ENCODE data around the gene TTC28. TPM values are rescaled to one million over a fixed set of nuclear protein-coding genes. Genes with fewer than 3 reads are reported as not detected.
A peak's percentile ranks its signal among the peaks of the same experiment; 100 is the strongest.

TTC28 gene
- total and polyA plus RNA-seq, 4 donors: 3.1 to 74.9 (median 26.1) TPM

DNA sequence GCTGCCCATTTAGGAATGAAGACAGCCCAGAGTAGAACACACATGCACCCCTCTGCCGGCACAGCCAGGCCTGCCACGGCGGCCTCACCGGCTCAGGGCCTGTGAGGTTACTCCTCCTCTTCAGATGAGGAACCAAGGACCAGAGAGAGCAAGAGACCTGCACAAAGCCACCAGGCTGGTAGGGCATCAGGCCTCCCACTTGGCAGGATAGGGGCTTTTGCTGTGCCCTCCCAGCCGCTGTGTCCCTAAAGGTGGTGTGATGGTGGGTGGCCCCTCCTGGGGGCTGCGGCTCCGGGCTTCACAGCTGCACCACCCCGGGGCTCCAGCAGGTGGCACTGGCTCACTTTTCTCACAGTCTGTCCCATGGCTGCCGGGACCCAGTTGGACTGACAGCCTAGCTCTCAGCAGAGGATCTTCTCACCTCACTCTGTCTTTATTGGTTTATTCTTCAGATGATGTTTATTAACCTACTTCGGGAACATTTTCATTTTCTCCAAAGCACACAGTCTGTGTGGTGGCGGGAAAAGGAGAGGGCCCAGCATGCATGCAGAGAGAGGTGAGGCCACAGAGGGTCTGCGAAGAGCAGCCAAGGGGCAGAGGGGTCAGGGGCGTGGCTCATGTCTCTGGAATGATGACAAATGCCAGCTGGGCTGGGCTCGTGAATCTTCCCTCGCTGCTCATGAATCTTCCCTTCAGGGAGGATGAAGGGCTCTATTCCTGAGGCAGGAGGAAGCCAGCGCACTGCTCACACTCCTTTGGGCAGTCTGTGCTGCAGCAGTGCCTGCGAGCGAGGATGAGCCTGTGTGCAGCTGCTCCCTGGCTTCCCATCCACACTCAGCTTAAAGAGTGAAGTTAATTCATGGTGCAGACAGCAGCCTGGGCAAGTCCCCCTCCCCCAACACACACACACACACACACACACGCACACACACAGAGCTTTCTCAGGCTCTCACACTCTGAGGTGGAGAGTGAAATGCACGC lies 659.5 kb downstream of the TTC28 start:
- intact Hi-C loops (cut with DNase I): loop anchor here (2.0 to 10.0 kb wide), 2 partner anchors 573 to 805 kb away; no protein-coding TSS in a partner anchor

DNA sequence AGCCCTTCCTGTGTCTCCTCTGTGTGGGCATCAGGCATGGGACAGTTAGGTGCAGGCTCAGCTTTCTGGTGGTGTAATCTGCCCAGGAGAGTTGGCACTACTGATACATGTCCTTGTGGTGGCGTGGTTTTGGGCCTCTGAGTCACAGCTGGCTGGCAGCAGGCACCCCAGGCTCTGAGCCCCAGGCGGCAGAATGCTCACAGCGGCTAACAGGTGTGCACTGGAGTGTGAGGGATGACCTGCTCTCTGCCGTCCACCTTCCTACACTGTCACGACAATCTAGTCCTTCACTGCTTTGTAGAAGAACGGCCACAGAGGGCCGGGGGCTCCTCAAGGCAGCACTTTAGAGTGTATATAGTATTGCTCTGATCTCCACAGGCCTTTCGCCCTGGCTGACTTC lies 660.3 kb downstream of the TTC28 start:
- intact Hi-C loops (cut with DNase I): no loop called here
- WGBS, 2 donors: 83 to 84% methylated on average over 8 of the region's 8 CpGs
- H3K4me3 ChIP-seq (ENCODE audit: low read length in 2 of 2): no peak overlapping the region
- DNase-seq (peak in 1 of 2 donors; percentile 54), ATAC-seq (ENCODE audit: low FRiP score) (no peak)
- no peaks in the 10 kb centered on the region for H3K4me1 ChIP-seq (ENCODE audit: control insufficient read depth in 1 of 2, insufficient read depth in 2 of 2, low read length in 2 of 2)
- H3K9me3 ChIP-seq (ENCODE audit: control insufficient read depth, low read length): no peaks in the 10 kb centered on the region
- H3K27ac ChIP-seq (ENCODE audit: low read depth in 1 of 2, low read length in 2 of 2): no peak overlapping the region
- no peaks in the 10 kb centered on the region for H3K36me3 ChIP-seq (ENCODE audit: control insufficient read depth in 1 of 2, insufficient read depth in 2 of 2, low read length in 1 of 2)
- H3K27me3 ChIP-seq (ENCODE audit: control insufficient read depth in 1 of 2, insufficient read depth in 2 of 2, low read length in 1 of 2): no peaks in the 10 kb centered on the region

More for the DNA sequence above, 659.5 kb downstream of the TTC28 start:
- no peak overlapping the region for H3K27ac ChIP-seq (ENCODE audit: low read depth in 1 of 2, low read length in 2 of 2)
- H3K4me1 ChIP-seq (ENCODE audit: control insufficient read depth in 1 of 2, insufficient read depth in 2 of 2, low read length in 2 of 2): no peaks in the 10 kb centered on the region
- ATAC-seq (ENCODE audit: low FRiP score) (peak; percentile 79), DNase-seq (peak; percentile 75 to 91)
- H3K27me3 ChIP-seq (ENCODE audit: control insufficient read depth in 1 of 2, insufficient read depth in 2 of 2, low read length in 1 of 2): no peaks in the 10 kb centered on the region
- no peak overlapping the region for H3K4me3 ChIP-seq (ENCODE audit: low read length in 2 of 2)
- no peaks in the 10 kb centered on the region for H3K36me3 ChIP-seq (ENCODE audit: control insufficient read depth in 1 of 2, insufficient read depth in 2 of 2, low read length in 1 of 2)
- H3K9me3 ChIP-seq (ENCODE audit: control insufficient read depth, low read length): no peaks in the 10 kb centered on the region
- 53 to 54% methylated on average over 20 of the region's 20 CpGs for WGBS, 2 donors

DNA sequence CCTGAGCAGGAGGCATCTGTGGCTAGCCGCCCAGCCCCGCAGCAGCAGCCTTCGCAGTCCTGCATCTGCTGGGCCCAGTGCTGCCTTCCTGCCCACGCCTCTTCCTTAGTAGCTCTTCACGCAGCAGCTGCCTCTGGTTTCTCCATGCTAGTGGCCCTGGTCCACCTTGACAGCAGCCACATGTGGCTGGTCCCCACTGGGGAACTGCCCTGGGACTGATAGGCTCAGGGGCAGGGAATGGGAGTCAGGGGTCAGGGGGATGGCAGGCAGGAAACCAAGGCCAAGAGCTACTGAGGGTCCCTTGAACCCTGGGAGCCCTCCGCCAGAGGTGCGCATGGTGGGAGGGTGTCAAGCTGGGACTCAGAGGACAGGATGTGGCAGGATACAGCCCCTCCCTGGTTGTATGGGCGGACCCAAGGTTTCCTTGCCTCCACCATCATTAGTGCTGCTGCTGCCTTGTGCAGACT lies 661.1 kb downstream of the TTC28 start:
- no peak for ATAC-seq (ENCODE audit: low FRiP score)
- peak in 1 of 2 donors; percentile 53 for DNase-seq

DNA sequence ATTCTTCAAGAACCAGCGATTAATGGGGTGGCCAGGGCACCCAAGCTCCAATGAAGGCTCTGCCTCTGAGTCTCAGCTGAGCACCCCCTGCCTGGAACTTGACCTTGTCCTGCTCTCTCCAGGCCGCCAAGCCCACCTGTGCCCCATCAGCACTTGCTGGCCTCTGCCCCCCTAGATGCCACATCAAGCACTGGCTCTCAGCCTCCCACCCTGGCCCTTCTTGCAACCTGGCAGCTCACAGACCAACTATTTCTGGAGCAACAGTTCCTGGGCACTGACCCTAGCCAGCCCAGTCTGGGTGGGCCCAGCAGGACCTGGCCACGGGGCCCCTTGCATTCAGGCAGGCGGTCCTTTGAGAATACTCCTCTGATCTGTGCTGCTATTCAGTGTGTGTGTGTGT lies 661.8 kb downstream of the TTC28 start:
- peak in 1 of 2 donors; percentile 64 for DNase-seq
- Histone ChIP-seq H3K27ac (ENCODE audit: low read depth in 1 of 2, low read length in 2 of 2) (no peak overlapping the region), H3K27me3 (ENCODE audit: control insufficient read depth in 1 of 2, insufficient read depth in 2 of 2, low read length in 1 of 2) (no peaks in the 10 kb centered on the region), H3K4me3 (ENCODE audit: low read length in 2 of 2) (no peak overlapping the region), H3K36me3 (ENCODE audit: control insufficient read depth in 1 of 2, insufficient read depth in 2 of 2, low read length in 1 of 2) (no peaks in the 10 kb centered on the region), H3K9me3 (ENCODE audit: control insufficient read depth, low read length) (no peaks in the 10 kb centered on the region), H3K4me1 (ENCODE audit: control insufficient read depth in 1 of 2, insufficient read depth in 2 of 2, low read length in 2 of 2) (no peaks in the 10 kb centered on the region)
- 61 to 76% methylated on average over 4 of the region's 4 CpGs for WGBS, 2 donors
- no peak for ATAC-seq (ENCODE audit: low FRiP score)
- intact Hi-C loops (cut with DNase I): no loop called here

More for the DNA sequence above, 661.1 kb downstream of the TTC28 start:
- no peak overlapping the region for H3K4me3 ChIP-seq (ENCODE audit: low read length in 2 of 2)
- no peaks in the 10 kb centered on the region for H3K4me1 ChIP-seq (ENCODE audit: control insufficient read depth in 1 of 2, insufficient read depth in 2 of 2, low read length in 2 of 2)
- no peak overlapping the region for H3K27ac ChIP-seq (ENCODE audit: low read depth in 1 of 2, low read length in 2 of 2)
- no peaks in the 10 kb centered on the region for H3K9me3 ChIP-seq (ENCODE audit: control insufficient read depth, low read length)
- no peaks in the 10 kb centered on the region for H3K27me3 ChIP-seq (ENCODE audit: control insufficient read depth in 1 of 2, insufficient read depth in 2 of 2, low read length in 1 of 2)
- no peaks in the 10 kb centered on the region for H3K36me3 ChIP-seq (ENCODE audit: control insufficient read depth in 1 of 2, insufficient read depth in 2 of 2, low read length in 1 of 2)
- WGBS, 2 donors: 92 to 94% methylated on average over 8 of the region's 8 CpGs
- intact Hi-C loops (cut with DNase I): no loop called here

DNA sequence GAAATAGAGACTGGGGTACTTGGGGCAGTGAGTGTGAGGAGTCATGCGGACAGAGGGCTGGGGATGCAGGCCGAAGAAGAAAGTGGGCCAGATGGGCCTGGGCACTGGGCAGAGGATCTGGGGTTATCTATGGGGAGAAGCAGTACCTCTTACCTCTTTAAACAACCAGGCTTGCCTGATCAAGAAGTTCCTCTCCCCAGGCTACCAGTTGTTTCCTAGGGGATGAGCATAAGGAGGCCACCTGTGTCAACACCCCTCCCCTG lies 662.2 kb downstream of the TTC28 start:
- intact Hi-C loops (cut with DNase I): no loop called here
- H3K4me1 ChIP-seq (ENCODE audit: control insufficient read depth in 1 of 2, insufficient read depth in 2 of 2, low read length in 2 of 2): no peaks in the 10 kb centered on the region

DNA sequence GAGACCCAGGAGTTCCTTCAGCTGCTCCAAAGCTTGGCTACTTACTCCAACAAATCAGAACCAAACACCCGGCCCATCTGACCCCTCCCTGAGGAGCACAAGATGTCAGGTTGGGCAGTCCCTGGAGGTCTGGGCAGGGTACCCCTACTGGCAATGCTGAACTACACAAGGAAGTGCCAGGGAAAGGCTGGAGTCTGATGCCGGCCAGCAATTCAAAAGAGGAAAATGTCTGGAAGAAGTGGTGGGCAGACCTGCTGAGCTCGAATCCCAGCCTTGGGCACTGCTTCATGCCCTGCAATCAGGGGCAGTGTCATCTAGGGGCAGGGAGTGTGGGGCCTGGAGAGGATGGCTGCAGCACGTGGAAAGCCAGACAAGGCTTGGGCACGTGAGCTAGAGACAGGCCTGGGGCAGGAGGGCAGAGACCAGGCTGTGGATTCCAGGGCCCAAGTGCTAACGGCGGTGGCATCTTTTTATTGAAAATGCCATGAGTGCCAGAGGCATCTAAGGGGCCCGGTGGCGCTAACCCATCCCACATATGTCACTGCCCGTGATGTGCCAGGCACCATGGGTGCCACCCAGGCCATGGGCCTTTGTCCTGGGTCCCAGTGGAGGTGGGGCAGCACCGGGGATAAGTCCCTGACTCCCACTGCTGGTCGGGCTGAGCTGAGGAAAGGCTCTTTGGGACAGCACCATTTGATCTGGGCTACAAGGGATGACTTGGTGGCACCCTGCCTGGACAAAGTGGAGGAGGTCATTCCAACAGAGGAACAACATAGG lies 662.7 kb downstream of the TTC28 start:
- WGBS, 2 donors: 67 to 74% methylated on average over 10 to 12 of the region's 12 CpGs
- H3K36me3 ChIP-seq (ENCODE audit: control insufficient read depth in 1 of 2, insufficient read depth in 2 of 2, low read length in 1 of 2): no peaks in the 10 kb centered on the region
- H3K9me3 ChIP-seq (ENCODE audit: control insufficient read depth, low read length): no peaks in the 10 kb centered on the region
- no peak for ATAC-seq (ENCODE audit: low FRiP score)
- intact Hi-C loops (cut with DNase I): no loop called here
- H3K27ac ChIP-seq (ENCODE audit: low read depth in 1 of 2, low read length in 2 of 2): no peak overlapping the region
- peak in 1 of 2 donors; percentile 62 for DNase-seq
- H3K27me3 ChIP-seq (ENCODE audit: control insufficient read depth in 1 of 2, insufficient read depth in 2 of 2, low read length in 1 of 2): no peaks in the 10 kb centered on the region
- H3K4me1 ChIP-seq (ENCODE audit: control insufficient read depth in 1 of 2, insufficient read depth in 2 of 2, low read length in 2 of 2): no peaks in the 10 kb centered on the region
- no peak overlapping the region for H3K4me3 ChIP-seq (ENCODE audit: low read length in 2 of 2)

More for the DNA sequence above, 662.2 kb downstream of the TTC28 start:
- H3K9me3 ChIP-seq (ENCODE audit: control insufficient read depth, low read length): no peaks in the 10 kb centered on the region
- no peak for ATAC-seq (ENCODE audit: low FRiP score)
- H3K27ac ChIP-seq (ENCODE audit: low read depth in 1 of 2, low read length in 2 of 2): no peak overlapping the region
- no peak overlapping the region for H3K4me3 ChIP-seq (ENCODE audit: low read length in 2 of 2)
- no peak for DNase-seq
- H3K36me3 ChIP-seq (ENCODE audit: control insufficient read depth in 1 of 2, insufficient read depth in 2 of 2, low read length in 1 of 2): no peaks in the 10 kb centered on the region
- H3K27me3 ChIP-seq (ENCODE audit: control insufficient read depth in 1 of 2, insufficient read depth in 2 of 2, low read length in 1 of 2): no peaks in the 10 kb centered on the region
- WGBS, 2 donors: 94 to 97% methylated on average over 2 of the region's 2 CpGs

DNA sequence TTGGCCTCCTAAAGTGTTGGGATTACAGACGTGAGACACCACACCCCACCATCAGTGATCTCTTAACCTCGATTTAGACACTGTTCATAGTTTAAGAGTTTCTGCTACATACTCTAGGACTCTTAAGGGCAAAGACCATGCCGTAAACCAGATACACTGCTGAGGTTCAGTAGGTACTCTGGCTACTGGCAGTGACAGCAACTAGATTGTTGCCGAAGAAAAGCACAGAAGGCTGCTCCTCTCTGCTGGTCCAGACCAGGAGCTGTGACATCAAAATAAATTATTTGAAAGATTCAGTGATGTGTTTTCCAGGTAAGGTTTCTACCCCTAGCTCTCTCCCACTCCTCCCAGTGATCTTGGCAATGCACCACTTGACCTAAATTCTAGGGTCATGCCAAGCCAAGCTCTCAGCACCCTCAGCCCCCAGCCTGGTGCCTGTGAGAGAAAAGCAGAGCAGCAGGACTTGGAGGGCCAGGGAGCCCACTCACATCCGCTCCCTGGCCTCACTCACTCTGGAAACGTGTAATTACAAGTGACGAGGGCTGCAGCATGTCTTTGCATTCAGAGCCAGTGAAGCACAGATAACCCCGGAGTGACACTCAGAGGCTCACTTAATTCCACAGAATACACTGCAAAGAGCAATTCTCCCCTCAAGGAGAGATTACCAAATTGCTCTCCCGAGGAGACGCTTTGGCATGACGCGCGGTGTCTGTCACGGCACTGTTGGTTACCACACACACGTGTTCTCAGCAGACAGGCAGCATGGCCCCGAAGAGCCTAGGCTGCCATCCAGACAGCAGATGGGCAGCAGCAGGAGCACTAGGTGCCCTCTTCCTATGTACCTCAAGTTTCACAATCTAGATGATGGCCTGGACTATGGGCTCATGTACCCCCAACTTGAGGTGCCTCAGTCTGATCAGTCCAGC lies 663.7 kb downstream of the TTC28 start:
- 86 to 91% methylated on average over 16 of the region's 16 CpGs for WGBS, 2 donors
- intact Hi-C loops (cut with DNase I): no loop called here
- no peak overlapping the region for H3K27ac ChIP-seq (ENCODE audit: low read depth in 1 of 2, low read length in 2 of 2)
- no peak for ATAC-seq (ENCODE audit: low FRiP score)
- DNase-seq: peak in 1 of 2 donors; percentile 69
- no peaks in the 10 kb centered on the region for H3K27me3 ChIP-seq (ENCODE audit: control insufficient read depth in 1 of 2, insufficient read depth in 2 of 2, low read length in 1 of 2)
- no peak overlapping the region for H3K4me3 ChIP-seq (ENCODE audit: low read length in 2 of 2)
- H3K36me3 ChIP-seq (ENCODE audit: control insufficient read depth in 1 of 2, insufficient read depth in 2 of 2, low read length in 1 of 2): no peaks in the 10 kb centered on the region
- H3K9me3 ChIP-seq (ENCODE audit: control insufficient read depth, low read length): no peaks in the 10 kb centered on the region
- no peaks in the 10 kb centered on the region for H3K4me1 ChIP-seq (ENCODE audit: control insufficient read depth in 1 of 2, insufficient read depth in 2 of 2, low read length in 2 of 2)

DNA sequence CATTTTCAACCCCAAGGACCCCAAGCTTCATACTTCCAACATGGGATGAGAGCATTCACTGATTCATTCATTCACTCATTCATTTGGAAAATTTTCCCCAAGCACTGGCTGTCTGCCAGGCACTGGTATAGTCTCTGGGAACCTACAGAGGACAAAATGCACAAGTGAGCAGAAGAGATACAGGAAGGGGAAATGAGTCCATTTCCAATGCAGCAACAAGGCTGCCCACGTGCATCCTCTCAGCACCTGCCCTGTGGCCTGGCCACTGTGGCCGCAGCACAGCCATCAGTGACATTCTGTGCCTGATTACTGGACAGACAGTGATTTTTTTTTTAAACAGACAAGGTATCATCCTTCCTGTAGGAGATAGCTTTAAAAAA lies 664.6 kb downstream of the TTC28 start:
- Histone ChIP-seq H3K36me3 (ENCODE audit: control insufficient read depth in 1 of 2, insufficient read depth in 2 of 2, low read length in 1 of 2) (no peaks in the 10 kb centered on the region), H3K4me3 (ENCODE audit: low read length in 2 of 2) (no peak overlapping the region), H3K27ac (ENCODE audit: low read depth in 1 of 2, low read length in 2 of 2) (no peak overlapping the region), H3K27me3 (ENCODE audit: control insufficient read depth in 1 of 2, insufficient read depth in 2 of 2, low read length in 1 of 2) (no peaks in the 10 kb centered on the region), H3K4me1 (ENCODE audit: control insufficient read depth in 1 of 2, insufficient read depth in 2 of 2, low read length in 2 of 2) (no peaks in the 10 kb centered on the region), H3K9me3 (ENCODE audit: control insufficient read depth, low read length) (no peaks in the 10 kb centered on the region)
- DNase-seq (peak in 1 of 2 donors; percentile 37), ATAC-seq (ENCODE audit: low FRiP score) (no peak)
- intact Hi-C loops (cut with DNase I): no loop called here
- 84 to 91% methylated on average over 2 of the region's 2 CpGs for WGBS, 2 donors
